Sciatic nerve (tissue), 2 donors: ENCODE results near the gene GDPD2. TPM values are rescaled to one million over a fixed set of nuclear protein-coding genes. Genes with fewer than 3 reads are reported as not detected.
"Not testable (repeated sequence)": the region's sequence is repeated elsewhere in the genome, so short reads cannot be mapped to it uniquely, and the experiment has no call there.

Source experiments
- ATAC-seq: fragments of 200-7000 bp; cut with Tn5 transposase; one replicate; pipeline ENCODE4 v1.9.1; 2020; ENCODE audit warnings: mild to moderate bottlenecking, moderate library complexity
- DNase-seq: peaks from one replicate; pipeline ENCODE4 v3.0.0-alpha.2; 2020; ENCODE audit warnings: low spot score
- intact Hi-C: fragments of 100-400 bp; cut with DNase I; formaldehyde crosslinking; loops from one replicate; pipeline ENCODE4 v1.14.2; 2022
- total RNA-seq: library from RNA; stranded (reverse); fragmentation: NEBNext Ultra II Directional; extraction: Animal tissue kit (Norgen Biotek cat#: 25700); gene quantifications from one replicate; pipeline ENCODE4 v1.2.1, GENCODE V29; 2021
- donor health status: DM: no; HTN: no; CAD: no.
- donor health status: DM: no; HTN: no; CAD: no.

The GDPD2 gene
- 0.22 TPM for total RNA-seq

GRCh38 chrX:70422851-70423341, at the start of gene GDPD2:
Gene GDPD2, plus strand, starts transcription at chrX:70423314. Its CDS starts 1,671 bp downstream, at chrX:70424985.
- intact Hi-C loops = no loop called here
- DNase-seq = no peak
- ATAC-seq = peak; percentile 35

GRCh38 chrX:70386235-70386634, 36.9 kb upstream of the GDPD2 start:
- intact Hi-C loops = no loop called here
- ATAC-seq = no peak
- no peak for DNase-seq

- ATAC-seq (no peak), DNase-seq (no peak)
- intact Hi-C loops = no loop called here
Measured at GRCh38 chrX:70398899-70399298, 24.2 kb upstream of the GDPD2 start.

- ATAC-seq, DNase-seq, intact Hi-C loops: not testable (repeated sequence)
Measured at GRCh38 chrX:70400181-70400580, 22.9 kb upstream of the GDPD2 start.

- DNase-seq = no peak
- intact Hi-C loops = no loop called here
- no peak for ATAC-seq
Measured at GRCh38 chrX:70402721-70403120, 20.4 kb upstream of the GDPD2 start.

GRCh38 chrX:70405003-70405402, 18.1 kb upstream of the GDPD2 start:
- intact Hi-C loops = no loop called here
- DNase-seq (no peak), ATAC-seq (no peak)

- no peak for DNase-seq
- no peak for ATAC-seq
- intact Hi-C loops = no loop called here
Measured at GRCh38 chrX:70410921-70411320, 12.2 kb upstream of the GDPD2 start.

- no peak for DNase-seq
- intact Hi-C loops = no loop called here
- ATAC-seq = no peak
Measured at GRCh38 chrX:70411475-70411874, 11.6 kb upstream of the GDPD2 start.

- intact Hi-C loops = no loop called here
- ATAC-seq (no peak), DNase-seq (no peak)
Measured at GRCh38 chrX:70421618-70422017, 1.5 kb upstream of the GDPD2 start.

GRCh38 chrX:70423936-70424675, 992 bp downstream of the GDPD2 start:
- ATAC-seq = no peak
- DNase-seq = no peak
- intact Hi-C loops = no loop called here

GRCh38 chrX:70424801-70425200, 1.7 kb downstream of the GDPD2 start:
- intact Hi-C loops = loop anchor here (5.0 kb wide), 1 partner anchor 32 kb away; no protein-coding TSS in a partner anchor
- DNase-seq (no peak), ATAC-seq (no peak)

- intact Hi-C loops = loop anchor here (5.0 kb wide), 1 partner anchor 34 kb away; no protein-coding TSS in a partner anchor
- ATAC-seq = no peak
- no peak for DNase-seq
Measured at GRCh38 chrX:70426286-70427278, 3.5 kb downstream of the GDPD2 start.

- intact Hi-C loops = loop anchor here (5.0 kb wide), 1 partner anchor 35 kb away; no protein-coding TSS in a partner anchor
- DNase-seq = no peak
- no peak for ATAC-seq
Measured at GRCh38 chrX:70427365-70427764, 4.3 kb downstream of the GDPD2 start.

- intact Hi-C loops = loop anchor here (5.0 kb wide), 1 partner anchor 37 kb away; no protein-coding TSS in a partner anchor
- ATAC-seq (no peak), DNase-seq (no peak)
Measured at GRCh38 chrX:70429759-70430158, 6.6 kb downstream of the GDPD2 start.

- intact Hi-C loops = no loop called here
Measured at GRCh38 chrX:70432936-70433847, 10.1 kb downstream of the GDPD2 start.

GRCh38 chrX:70433848-70434351, 10.8 kb downstream of the GDPD2 start:
- peak; percentile 71 for DNase-seq
- peak; percentile 84 for ATAC-seq
- intact Hi-C loops = no loop called here

More at GRCh38 chrX:70432936-70433847, 10.1 kb downstream of the GDPD2 start:
- ATAC-seq = no peak
- no peak for DNase-seq

- intact Hi-C loops = no loop called here
Measured at GRCh38 chrX:70434352-70434866, 11.3 kb downstream of the GDPD2 start.

More at GRCh38 chrX:70434352-70434866, 11.3 kb downstream of the GDPD2 start:
- DNase-seq (peak; percentile 90), ATAC-seq (peak; percentile 92)
